Activated B cell treated with CpG ODN at 0.5 μM for 24 hours (primary cell): ENCODE results near the gene PCGF3. TPM values are rescaled to one million over a fixed set of nuclear protein-coding genes. Genes with fewer than 3 reads are reported as not detected.

Experiments used
- ATAC-seq: fragments of 200-7000 bp; cut with Tn5 transposase; one replicate; pipeline ENCODE4 v1.10.0; 2021; ENCODE audit warnings: low read depth, mild to moderate bottlenecking, moderate library complexity
- CTCF ChIA-PET: fragments of 350-600 bp; sonication (Branson Sonifier 250); formaldehyde crosslinking; loops from one replicate; lab custom pipeline; 2021; ENCODE audit warnings: antibody characterized with exemption; lab: Charles Lee
- POLR2A ChIA-PET: fragments of 350-600 bp; sonication (Branson Sonifier 250); formaldehyde crosslinking; loops from one replicate; lab custom pipeline; 2021; ENCODE audit warnings: antibody characterized with exemption; lab: Charles Lee
- DNase-seq: peaks from one replicate; pipeline ENCODE4 v3.0.0; 2022
- H3K27ac Mint-ChIP-seq: one replicate; pipeline ENCODE4 v1.8.0; 2020; ENCODE audit warnings: mixed read lengths
- H3K27me3 Mint-ChIP-seq: one replicate; pipeline ENCODE4 v1.8.0; 2021; ENCODE audit warnings: mixed read lengths
- H3K36me3 Mint-ChIP-seq: one replicate; pipeline ENCODE4 v1.8.0; 2021; ENCODE audit warnings: low read depth, mixed read lengths
- H3K4me1 Mint-ChIP-seq: one replicate; pipeline ENCODE4 v1.8.0; 2021; ENCODE audit warnings: mixed read lengths
- H3K4me3 Mint-ChIP-seq: one replicate; pipeline ENCODE4 v1.8.0; 2020; ENCODE audit warnings: mild to moderate bottlenecking, mixed read lengths
- H3K9me3 Mint-ChIP-seq: one replicate; pipeline ENCODE4 v1.8.0; 2020; ENCODE audit warnings: mixed read lengths
- CTCF ChIP-seq: fragments of 200-600 bp; IDR thresholded peaks from one replicate; pipeline ENCODE4 v1.8.0; 2022; ENCODE audit warnings: antibody characterized with exemption, mild to moderate bottlenecking
- intact Hi-C: fragments of 100-400 bp; cut with micrococcal nuclease; formaldehyde crosslinking; loops from one replicate; pipeline ENCODE4 v1.15.1; 2024
- total RNA-seq: library from RNA; stranded (reverse); gene quantifications from 2 replicates; pipeline ENCODE4 v1.2.3, GENCODE V29; 2022

PCGF3 gene
- total RNA-seq, 1 donor from 2014 or later = 59.2 TPM

GRCh38 chr4:742742-743311 is 37.2 kb downstream of the PCGF3 start:
- peak; percentile 96 for TF ChIP-seq CTCF
- DNase-seq (peak; percentile 73), ATAC-seq (peak; percentile 87)
- CTCF ChIA-PET = interaction anchor here (0.7 to 3.7 kb wide), 12 partner anchors 8 to 388 kb away, joined by 3 to 43 read pairs (median 3); partner anchors contain the start of genes GAK, IDUA and TMEM175
- peaks cover 37% of the 10 kb centered on the region for H3K36me3 Mint-ChIP-seq
- no peaks in the 10 kb centered on the region for H3K9me3 Mint-ChIP-seq
- intact Hi-C loops = loop anchor here (2.0 to 5.0 kb wide), 4 partner anchors 36 to 389 kb away; partner anchors contain the start of genes IDUA and PCGF3
- peaks cover 1% of the 10 kb centered on the region for H3K4me1 Mint-ChIP-seq
- POLR2A ChIA-PET = interaction anchor here (1.0 to 1.4 kb wide), 3 partner anchors 39 to 268 kb away, joined by 3 to 17 read pairs (median 5); partner anchors contain the start of gene IDUA
- no peak overlapping the region for H3K27ac Mint-ChIP-seq
- H3K27me3 Mint-ChIP-seq = no peaks in the 10 kb centered on the region
- H3K4me3 Mint-ChIP-seq = no peak overlapping the region

- Mint-ChIP-seq H3K4me1 (no peaks in the 10 kb centered on the region), H3K36me3 (peaks cover 40% of the 10 kb centered on the region), H3K9me3 (no peaks in the 10 kb centered on the region), H3K4me3 (no peak overlapping the region), H3K27me3 (no peaks in the 10 kb centered on the region), H3K27ac (no peak overlapping the region)
- intact Hi-C loops = loop anchor here (2.0 to 5.0 kb wide), 4 partner anchors 36 to 389 kb away; partner anchors contain the start of genes IDUA and PCGF3
- no peak for TF ChIP-seq CTCF
- CTCF ChIA-PET = interaction anchor here (0.7 to 3.7 kb wide), 5 partner anchors 59 to 294 kb away, joined by 3 to 43 read pairs (median 3); partner anchors contain the start of gene IDUA
- DNase-seq (no peak), ATAC-seq (no peak)
- POLR2A ChIA-PET = interaction anchor here (1.2 to 1.4 kb wide), 2 partner anchors 243 to 267 kb away, joined by 3 to 17 read pairs; partner anchors contain the start of gene IDUA
Measured at GRCh38 chr4:743463-744211, 38.0 kb downstream of the PCGF3 start.

- Mint-ChIP-seq H3K4me3 (no peak overlapping the region), H3K27ac (no peak overlapping the region), H3K36me3 (peaks cover 39% of the 10 kb centered on the region), H3K4me1 (no peaks in the 10 kb centered on the region), H3K27me3 (no peaks in the 10 kb centered on the region), H3K9me3 (no peaks in the 10 kb centered on the region)
- ATAC-seq (no peak), DNase-seq (no peak)
- POLR2A ChIA-PET = no interaction called here
- no peak for TF ChIP-seq CTCF
- CTCF ChIA-PET = interaction anchor here (3.7 kb wide), 1 partner anchor 243 kb away, joined by 43 read pairs; the partner anchor contains the start of gene IDUA
- intact Hi-C loops = loop anchor here (5.0 kb wide), 3 partner anchors 37 to 388 kb away; partner anchors contain the start of gene PCGF3
Measured at GRCh38 chr4:744212-744841, 38.7 kb downstream of the PCGF3 start.

- Mint-ChIP-seq H3K9me3 (no peaks in the 10 kb centered on the region), H3K4me1 (no peaks in the 10 kb centered on the region), H3K27ac (no peak overlapping the region), H3K27me3 (no peaks in the 10 kb centered on the region), H3K36me3 (peaks cover 50% of the 10 kb centered on the region), H3K4me3 (no peak overlapping the region)
- no peak for DNase-seq
- ChIA-PET CTCF (no interaction called here), POLR2A (no interaction called here)
- intact Hi-C loops = no loop called here
- no peak for TF ChIP-seq CTCF
- no peak for ATAC-seq
Measured at GRCh38 chr4:747546-748170, 42.0 kb downstream of the PCGF3 start.
